ENCODE measurements around the gene SLC66A2.

GRCh38 chr18:79989195-79989497 is 37.7 kb upstream of the SLC66A2 start:
- TF ChIP-seq, protein P1, sequence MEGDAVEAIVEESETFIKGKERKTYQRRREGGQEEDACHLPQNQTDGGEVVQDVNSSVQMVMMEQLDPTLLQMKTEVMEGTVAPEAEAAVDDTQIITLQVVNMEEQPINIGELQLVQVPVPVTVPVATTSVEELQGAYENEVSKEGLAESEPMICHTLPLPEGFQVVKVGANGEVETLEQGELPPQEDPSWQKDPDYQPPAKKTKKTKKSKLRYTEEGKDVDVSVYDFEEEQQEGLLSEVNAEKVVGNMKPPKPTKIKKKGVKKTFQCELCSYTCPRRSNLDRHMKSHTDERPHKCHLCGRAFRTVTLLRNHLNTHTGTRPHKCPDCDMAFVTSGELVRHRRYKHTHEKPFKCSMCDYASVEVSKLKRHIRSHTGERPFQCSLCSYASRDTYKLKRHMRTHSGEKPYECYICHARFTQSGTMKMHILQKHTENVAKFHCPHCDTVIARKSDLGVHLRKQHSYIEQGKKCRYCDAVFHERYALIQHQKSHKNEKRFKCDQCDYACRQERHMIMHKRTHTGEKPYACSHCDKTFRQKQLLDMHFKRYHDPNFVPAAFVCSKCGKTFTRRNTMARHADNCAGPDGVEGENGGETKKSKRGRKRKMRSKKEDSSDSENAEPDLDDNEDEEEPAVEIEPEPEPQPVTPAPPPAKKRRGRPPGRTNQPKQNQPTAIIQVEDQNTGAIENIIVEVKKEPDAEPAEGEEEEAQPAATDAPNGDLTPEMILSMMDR (conservative IDR thresholded peaks at IDR 0.05) = no peak
- TF ChIP-seq ZFX (IDR thresholded peaks at IDR 0.05) = no peak

All from C4-2B (cell line).